RPMI7951 (cell line): ENCODE measurements around the gene PLCG2. TPM values are rescaled to one million over a fixed set of nuclear protein-coding genes. Genes with fewer than 3 reads are reported as not detected.

ENCODE experiments used
- DNase-seq: peaks from one replicate; pipeline ENCODE4 v3.0.0-alpha.2; 2012; ENCODE audit warnings: low read depth
- total RNA-seq: library from RNA; depleted of rRNA; stranded (reverse); fragments of >200 nt; shearing (Covaris generic); gene quantifications from 2 replicates; pipeline ENCODE4 v1.2.3, GENCODE V29; 2014

Gene PLCG2
- total RNA-seq, 1 experiment from 2014 or later, result 0.36 TPM

GRCh38 chr16:81843683-81844082 is 64.6 kb downstream of the PLCG2 start:
- no peak for DNase-seq

DNA sequence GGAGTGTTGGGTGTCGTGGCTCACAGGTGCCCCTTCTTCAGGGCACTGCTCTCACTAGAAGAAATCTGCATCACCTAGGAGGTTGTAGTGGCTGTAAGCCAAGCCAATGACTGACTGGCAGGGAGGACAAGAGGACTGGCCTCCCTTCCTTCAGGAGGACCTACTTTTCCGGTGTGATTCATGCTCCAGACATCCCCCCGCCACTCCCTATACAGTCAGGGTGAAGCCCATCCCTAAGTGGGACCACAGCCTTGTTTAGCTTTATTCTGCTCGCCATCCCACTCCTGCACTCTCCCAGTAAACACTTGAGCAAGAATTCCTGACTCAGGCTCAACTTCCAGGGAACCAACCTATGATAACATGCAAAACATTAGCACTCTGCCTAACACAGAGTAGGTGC is 67.0 kb downstream of the PLCG2 start:
- DNase-seq, result no peak

GRCh38 chr16:81848306-81848853 is 69.3 kb downstream of the PLCG2 start:
- DNase-seq, result no peak

DNA sequence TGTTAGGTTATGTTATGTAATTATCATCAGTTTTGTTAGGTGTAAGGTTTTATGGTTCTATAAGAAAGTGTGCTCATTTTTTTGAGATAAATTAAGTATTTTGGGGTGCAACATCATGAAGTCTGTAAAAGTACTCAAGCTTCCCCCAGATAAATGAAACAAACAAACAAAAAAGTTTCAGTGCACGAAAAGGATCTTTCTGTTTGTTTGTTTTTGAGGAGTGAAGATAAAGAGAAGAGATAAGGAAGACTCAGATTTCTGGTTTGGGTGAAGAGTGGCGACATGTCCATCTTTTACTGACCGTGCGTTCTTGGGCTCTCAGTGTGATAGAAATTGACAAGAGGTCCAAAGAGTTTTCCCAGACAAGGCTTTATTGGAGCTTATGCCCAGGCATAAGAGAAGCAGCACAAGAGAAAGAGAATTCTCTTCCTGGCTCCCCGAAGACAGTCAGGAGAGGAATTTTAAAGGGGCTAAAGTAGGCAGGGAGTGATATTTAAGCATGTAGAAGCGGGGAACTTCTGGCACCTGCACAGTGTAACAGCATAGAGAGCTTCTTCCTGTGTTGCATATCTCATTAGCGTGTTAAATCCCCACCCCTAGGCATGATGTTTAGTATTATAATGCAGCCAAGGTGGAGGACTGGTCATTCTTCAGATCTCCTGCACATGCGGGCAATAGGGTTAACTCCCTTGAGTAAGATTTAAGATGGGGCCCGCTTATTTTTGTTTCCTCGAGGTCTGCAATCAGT is 71.3 kb downstream of the PLCG2 start:
- no peak for DNase-seq

DNA sequence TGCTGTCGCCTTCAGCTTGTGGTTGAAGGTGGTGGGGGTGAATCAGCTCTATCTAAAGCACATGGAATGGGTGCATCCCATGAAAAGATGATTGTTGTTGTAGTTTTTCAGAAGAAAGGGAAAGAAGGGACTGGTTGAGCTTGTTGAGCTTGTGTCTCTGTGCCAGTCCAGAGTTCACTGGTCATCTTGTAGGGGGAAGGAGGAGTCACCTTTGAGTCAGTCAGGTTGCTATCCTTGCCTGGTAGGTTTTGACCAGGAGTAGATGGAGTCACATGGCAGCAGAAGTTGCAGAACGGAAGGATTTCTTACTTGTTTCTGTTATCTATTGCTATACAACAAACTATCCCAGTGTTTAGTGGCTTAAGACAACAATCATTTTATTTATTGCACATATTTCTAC is 73.3 kb downstream of the PLCG2 start:
- no peak for DNase-seq

GRCh38 chr16:81855552-81856153 is 76.6 kb downstream of the PLCG2 start:
- no peak for DNase-seq

DNA sequence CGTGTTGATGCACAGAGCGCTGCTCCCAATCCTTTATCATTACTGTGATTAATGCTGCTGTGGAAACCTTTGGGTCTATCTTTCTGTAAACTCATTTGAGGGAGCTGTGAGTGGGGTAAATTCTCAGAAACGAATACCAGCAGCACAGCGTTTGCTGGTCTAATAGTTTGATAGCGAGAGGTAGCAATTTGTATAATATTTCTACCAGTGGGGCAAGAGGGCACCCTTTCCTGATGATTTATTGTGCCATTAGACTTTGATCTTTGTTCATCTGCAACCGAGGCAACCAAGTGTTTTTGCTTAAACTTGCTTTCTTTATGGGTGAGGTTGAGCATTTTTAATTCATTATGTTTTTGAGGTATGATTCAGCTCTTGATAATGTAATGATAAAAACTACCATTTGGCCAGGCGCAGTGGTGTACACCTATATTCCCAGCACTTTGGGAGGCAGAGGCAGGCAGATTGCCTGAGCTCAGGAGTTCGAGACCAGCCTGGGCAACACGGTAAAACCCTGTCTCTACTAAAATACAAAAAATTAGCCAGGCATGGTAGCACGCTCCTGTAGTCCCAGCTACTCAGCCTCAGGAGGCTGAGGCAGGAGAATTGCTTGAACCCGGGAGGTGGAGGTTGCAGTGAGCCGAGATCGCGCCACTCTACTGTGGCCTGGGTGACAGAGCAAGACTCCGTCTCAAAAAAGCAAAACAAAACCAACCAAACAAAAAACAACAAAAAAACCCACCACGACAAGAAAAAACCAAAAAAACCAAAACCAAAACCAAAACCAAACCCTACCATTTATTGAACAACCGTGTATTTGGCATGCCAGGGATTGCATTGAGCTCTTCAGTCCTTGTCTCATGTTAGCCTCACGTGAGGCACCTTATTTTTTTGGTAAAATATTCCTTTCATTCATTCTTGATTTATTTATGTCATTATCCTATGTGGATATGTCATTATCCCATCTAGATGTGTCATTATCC is 81.5 kb downstream of the PLCG2 start:
- DNase-seq, result no peak

DNA sequence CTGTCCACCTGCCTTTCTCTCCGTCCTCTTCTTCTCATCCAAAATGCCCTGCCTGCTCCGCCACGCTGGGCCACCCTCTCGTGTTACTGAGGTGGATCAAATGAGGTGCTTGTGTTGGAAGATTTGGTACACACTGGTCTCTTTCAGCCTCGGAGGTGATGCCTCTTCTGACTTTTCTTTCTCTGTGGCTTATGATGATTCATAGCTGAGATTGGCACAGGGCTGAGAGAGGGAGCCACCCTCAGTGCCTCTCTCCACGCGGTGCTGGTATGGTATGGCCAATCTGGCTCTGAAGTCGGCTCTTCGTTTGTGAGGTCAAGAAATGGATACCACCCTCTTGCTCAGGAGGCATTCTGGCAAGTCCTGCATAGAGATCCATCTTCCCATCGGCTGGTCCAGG is 82.4 kb downstream of the PLCG2 start:
- DNase-seq, result peak; percentile 50

DNA sequence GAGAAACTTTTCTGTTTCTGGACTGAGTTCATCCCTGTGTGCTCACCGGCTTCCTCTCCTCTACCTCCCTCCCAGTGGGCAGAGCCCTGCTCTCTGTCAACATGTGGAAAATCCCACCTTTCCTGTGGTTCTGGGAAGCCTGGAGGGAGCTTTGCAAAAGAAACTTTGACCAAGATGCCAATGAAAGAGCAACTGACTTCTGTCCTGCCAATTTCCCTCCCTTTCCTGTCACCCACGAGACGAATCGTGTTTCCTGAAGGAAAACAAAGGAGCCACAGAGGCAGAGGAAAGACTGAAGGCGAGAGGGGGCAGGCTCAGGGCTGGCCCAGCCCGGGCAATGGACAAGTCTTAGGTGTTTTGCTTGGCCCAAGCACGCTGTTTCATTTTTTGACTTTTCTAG is 82.8 kb downstream of the PLCG2 start:
- peak; percentile 5 for DNase-seq

- no peak for DNase-seq
These were observed 84.7 kb downstream of the PLCG2 start for GRCh38 chr16:81863630-81864352.

- no peak for DNase-seq
These were observed 85.7 kb downstream of the PLCG2 start for GRCh38 chr16:81864646-81865382.

DNA sequence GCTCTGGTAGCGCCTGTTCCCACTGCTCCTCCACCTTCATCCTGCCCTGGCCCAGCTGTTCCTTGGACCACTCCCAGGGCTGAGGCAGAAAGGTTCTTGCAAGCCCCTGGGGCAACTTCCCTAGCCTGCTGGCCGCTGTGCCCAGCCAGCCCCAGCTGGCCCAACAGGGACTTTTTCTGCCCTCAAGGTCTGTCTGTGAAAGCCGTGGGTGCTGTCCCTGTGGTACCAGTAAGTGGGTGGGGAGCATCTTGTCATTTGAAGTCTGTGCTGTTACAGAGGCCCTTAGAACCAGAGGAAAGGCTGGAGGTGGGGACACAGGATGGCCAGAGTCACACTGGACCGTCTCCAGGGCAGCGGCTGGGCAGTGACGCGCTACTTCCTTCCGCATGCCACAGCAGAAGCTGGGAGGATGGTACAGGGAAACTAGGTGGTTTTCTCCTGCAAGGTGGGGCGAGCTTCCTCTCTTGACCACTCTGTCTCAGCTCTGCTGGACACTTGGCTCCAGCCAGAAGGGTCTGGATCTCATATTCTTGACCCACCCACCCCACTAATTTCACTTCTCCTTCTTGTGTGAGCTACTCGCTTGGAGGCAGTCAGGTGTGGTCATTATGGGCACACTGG is 87.8 kb downstream of the PLCG2 start:
- DNase-seq, result peak; percentile 7

- DNase-seq, result no peak
These were observed 89.1 kb downstream of the PLCG2 start for GRCh38 chr16:81868057-81868748.

- DNase-seq, result no peak
These were observed 90.2 kb downstream of the PLCG2 start for GRCh38 chr16:81869326-81869725.

GRCh38 chr16:81873206-81873605 is 94.1 kb downstream of the PLCG2 start:
- no peak for DNase-seq

- DNase-seq, result peak; percentile 43
These were observed 95.0 kb downstream of the PLCG2 start for GRCh38 chr16:81873843-81874752.

DNA sequence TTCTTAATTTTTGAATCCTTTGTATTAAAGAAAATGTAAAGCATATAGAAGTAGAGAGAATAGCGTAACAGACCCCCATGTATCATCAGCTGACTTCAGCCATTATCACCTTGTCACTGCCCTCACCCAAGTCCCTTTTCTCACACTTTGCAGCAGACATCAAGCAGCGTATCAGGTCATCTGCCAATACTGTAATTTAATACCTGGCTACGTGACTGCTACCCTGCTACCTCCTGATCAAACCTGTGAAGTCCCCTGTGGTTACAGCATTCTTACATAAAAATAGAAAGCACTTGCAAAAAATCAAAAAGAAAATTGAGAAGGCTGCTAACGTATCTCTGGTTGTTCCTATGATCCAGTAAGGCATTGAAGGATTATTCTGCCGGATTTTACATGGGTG is 96.4 kb downstream of the PLCG2 start:
- DNase-seq, result no peak

GRCh38 chr16:81876273-81876900 is 97.3 kb downstream of the PLCG2 start:
- DNase-seq, result peak; percentile 26
